HG02943 (cell line): ENCODE data around the gene STXBP4.
A peak's percentile ranks its signal among the peaks of the same experiment; 100 is the strongest.
"Not testable (repeated sequence)": the region's sequence is repeated elsewhere in the genome, so short reads cannot be mapped to it uniquely, and the experiment has no call there.

Experiments used
- ATAC-seq: cut with Tn5 transposase; IDR thresholded peaks from one replicate; pipeline ENCODE4 v1.9.1; 2021; ENCODE audit warnings: mild to moderate bottlenecking, low read depth, moderate library complexity; ENCODE audit not compliant: unreplicated experiment

The STXBP4 gene

DNA sequence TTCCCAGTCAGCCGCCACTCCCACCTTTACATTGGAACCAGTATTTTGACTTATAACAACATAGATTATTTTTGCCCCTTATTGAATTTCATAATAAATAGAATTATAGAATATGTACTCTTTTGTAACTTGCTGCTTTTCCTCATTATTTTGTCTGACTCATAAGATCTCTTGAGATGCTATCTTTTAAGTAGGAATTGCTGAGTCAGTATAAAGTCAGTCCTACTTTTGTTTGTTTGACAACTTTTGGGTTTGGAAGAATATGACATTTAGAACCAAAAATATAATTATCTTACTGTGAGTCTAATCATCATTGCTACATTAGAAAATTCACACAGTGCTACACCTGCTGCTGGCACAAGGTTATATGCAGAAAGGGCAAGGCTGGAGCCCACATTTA, 69.7 kb downstream of the STXBP4 start:
- no peak for ATAC-seq

- no peak for ATAC-seq
These were observed 72.0 kb downstream of the STXBP4 start for GRCh38 chr17:55040611-55041010.

DNA sequence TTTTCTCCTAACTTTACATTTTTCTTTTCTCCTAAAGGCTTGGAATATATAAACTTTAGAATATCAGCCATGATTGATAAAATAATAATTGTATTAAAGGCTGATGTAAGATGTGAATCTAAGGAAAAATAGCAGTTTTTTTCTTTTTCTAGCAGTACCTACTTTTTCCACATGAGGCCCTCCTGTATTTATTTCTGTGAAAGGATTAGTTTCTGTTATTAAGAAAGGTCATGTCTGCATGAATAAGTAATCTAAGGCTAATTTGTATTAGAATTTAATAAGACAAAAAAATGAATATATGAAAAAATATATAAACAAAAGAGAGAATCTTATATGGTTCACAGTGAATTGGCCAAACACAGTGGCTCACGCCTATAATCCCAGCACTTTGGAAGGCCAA, 85.3 kb downstream of the STXBP4 start:
- no peak for ATAC-seq

DNA sequence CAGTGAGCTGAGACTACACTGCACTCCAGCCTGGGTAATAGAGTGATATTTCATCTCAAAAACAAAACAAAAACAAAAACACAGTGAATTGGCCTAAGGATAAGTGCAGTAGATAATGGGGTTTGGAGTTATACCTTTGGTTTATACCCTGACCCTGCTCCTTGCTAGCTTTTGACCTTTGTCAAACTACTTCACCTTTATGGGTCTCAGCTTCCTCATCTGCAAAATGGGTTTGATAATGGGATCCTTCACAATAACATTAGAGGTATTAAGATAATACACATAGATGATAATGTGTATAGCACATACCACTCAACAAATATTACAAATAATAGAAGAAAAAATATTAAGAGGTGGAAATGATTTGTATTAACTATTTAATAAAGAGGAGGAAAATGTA, 85.9 kb downstream of the STXBP4 start:
- no peak for ATAC-seq

GRCh38 chr17:55056526-55056925, 88.0 kb downstream of the STXBP4 start:
- ATAC-seq, result no peak

DNA sequence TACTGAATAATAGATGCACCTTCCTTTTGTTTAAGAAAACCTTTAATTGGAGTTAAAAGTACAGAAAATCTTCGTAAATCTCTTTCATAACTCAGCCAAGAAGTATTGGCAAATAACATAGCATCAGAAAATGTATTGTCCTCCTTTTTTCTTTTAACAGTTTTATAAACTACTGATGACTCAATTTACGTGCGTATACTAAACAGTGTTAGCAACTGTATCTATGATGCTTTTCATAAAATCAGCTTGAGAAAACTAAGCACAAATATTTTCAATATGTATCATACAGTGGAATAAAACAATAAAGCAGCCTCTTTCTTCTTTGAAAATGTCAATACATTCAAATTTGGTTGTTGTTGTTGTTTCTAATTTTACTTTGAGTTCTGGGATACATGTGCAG, 88.6 kb downstream of the STXBP4 start:
- no peak for ATAC-seq

- no peak for ATAC-seq
These were observed 91.2 kb downstream of the STXBP4 start for GRCh38 chr17:55059724-55060123.

GRCh38 chr17:55062921-55063320, 94.4 kb downstream of the STXBP4 start:
- no peak for ATAC-seq

DNA sequence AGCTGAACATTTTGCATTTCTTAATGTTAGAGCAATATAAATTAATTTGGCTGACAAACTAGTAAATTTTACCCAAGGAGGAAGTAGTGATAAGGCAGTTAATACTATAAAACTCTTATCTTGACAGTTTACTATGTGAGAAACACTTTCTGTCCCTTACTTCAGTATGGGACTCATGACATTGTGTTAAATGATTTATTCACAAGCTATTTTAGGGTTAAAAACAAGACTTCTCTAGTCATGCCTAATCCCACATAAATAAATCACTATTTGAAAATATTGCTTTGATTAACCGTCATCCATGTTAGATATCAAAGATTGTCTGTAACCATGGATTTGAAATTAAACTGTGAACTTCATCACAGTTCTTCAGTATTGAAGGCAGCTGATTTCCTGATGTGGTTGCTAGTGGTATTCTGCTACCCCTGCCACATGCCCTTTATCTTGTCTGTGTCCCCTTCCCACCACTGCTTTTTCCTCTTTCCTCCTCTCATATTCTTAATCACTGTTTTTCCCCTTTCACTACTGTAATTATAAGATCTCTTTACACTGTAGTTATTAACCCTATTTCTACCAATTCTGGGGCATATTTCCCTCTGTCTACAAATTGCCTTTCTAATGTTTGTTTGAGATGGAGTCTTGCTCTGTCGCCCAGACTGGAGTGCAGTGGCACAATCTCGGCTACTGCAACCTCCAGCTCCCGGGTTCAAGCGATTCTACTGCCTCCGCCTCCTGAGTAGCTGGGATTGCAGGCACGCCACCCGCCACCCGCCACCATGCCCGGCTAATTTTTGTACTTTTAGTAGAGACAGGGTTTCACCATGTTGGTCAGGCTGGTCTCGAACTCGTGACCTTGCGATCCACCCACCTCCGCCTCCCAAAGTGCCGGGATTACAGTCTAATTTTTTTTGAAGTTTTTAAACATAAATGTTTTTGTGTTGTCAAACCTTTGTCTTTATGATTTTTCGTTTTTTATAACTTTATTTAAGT, 95.6 kb downstream of the STXBP4 start:
- ATAC-seq, result no peak

- ATAC-seq, result no peak
These were observed 99.3 kb downstream of the STXBP4 start for GRCh38 chr17:55067697-55068439.

DNA sequence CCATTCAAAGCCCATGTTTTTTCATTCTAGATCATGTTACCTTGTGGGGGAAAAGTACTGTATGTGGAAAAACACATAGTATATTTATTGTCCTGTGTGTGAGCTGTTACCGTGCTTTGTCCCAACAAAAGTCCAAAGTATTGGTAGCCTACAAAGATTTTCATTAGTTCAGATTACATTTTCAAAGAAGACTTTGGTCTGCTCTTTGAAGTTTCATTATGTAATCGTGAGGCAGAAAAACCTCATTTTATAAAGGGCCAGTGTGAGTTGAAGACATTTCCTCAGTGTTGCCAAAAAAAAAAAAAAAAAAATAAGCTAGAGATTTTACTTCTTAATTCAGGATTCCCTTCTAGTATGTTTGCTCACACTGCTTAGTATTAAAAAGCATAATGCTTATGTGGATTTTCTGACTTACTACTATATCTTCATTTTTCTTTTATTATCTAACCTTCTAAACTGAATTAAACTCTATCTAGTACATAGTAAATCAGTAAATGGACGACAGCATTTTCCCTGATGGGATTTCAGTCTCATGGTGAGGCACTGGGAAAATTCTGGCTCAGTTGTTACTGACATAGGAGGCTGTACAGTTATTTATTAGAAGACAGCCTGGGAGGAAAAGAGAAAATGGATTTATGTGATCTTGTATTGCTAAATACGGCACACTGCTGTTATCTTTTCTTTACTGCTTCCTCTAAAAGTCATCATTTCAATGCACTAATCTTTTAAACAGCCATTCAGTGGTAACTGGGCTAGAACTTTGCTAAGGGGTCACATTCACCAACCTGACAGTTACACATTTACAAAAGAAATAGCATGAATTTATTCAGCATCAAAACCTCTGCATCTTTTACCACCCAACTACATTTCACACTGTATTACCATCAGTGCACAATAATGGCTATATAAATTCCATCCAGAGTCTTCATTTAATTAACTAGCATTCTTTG, 100.6 kb downstream of the STXBP4 start:
- ATAC-seq, result no peak

DNA sequence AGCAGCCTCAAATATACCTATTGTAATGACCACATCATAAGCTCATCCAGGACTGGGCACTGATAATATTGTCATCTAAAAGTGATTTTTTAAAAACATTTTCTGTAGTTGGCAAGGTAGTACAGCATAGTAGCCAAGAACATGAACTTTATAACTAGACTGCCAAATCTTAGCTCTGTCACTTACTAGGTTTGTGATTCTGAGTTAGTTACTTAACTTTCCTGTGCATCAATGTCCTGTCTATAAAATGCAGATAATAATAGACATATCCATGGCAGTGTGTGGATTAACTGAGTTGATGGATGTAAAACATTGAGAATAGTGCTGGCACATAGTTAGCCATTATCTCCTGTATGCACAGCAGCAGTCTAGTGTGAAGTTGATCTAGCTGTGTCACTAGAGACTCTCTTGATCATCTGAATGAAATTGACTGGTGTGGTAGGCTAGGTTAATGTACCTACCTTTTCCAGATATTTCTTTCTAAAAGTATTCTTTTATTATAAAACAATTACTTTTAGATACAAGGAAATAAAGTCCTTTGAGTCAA, 101.5 kb downstream of the STXBP4 start:
- no peak for ATAC-seq

GRCh38 chr17:55072898-55073297, 104.3 kb downstream of the STXBP4 start:
- ATAC-seq, result no peak

- not testable (repeated sequence) for ATAC-seq
These were observed 104.9 kb downstream of the STXBP4 start for GRCh38 chr17:55073467-55073866.

- ATAC-seq, result no peak
These were observed 113.0 kb downstream of the STXBP4 start for GRCh38 chr17:55081559-55081958.

GRCh38 chr17:55086635-55087058, 118.1 kb downstream of the STXBP4 start:
- ATAC-seq, result no peak

DNA sequence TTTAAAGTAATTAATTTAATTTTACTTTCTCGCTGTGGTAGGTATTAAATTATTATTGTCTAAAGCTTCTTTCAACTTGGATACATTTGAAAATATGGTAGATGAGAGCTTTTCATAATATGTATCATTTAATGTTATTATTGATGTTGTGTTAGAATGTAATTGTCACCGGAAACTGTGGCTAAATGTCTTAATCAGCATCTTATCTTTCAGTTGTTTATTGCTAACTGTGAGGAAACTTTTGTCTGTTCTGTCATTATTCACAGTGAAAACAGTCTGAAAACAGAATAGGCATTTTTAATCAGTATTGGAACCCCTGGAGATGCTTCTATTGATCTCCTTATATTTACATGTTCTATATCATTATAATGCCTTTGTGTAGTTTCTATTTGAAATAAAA, 120.7 kb downstream of the STXBP4 start:
- no peak for ATAC-seq

GRCh38 chr17:55090079-55090492, 121.5 kb downstream of the STXBP4 start:
- peak; percentile 93 for ATAC-seq

DNA sequence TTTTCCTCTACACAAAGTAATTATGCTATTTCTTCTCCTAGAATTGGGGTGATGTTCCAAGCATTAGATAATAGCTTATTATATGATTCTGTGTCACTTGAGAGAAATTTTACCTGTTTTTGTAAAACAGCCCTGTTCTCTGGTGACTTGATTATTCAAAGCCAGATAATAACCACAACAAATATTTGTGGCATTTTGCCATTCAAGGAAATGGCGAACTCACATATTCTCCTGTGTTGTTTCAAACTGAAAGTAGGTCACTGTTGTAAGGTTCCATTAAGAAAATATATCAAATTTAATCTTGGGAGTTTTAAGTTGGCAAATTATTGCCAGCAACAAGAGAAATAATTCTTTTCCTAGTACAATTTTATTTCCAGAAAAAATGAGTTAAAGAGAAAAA, 124.8 kb downstream of the STXBP4 start:
- ATAC-seq, result no peak

DNA sequence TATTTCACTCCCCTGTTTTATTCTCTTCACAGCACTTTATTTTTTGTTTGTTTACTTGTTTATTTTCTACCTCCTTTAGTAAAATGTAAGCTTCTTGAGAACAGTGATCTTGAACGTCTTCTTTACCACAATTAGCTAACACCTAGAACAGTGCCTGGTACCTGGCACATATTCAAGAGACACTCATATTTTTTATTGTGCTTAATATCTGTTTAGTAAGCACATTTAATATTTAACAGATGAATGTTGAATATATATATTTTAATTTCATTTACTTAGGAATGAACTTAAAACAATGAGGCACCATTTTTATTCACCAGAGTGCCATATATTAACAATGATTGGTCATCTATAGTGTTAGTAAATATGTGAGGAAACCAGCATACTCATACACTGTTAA, 130.2 kb downstream of the STXBP4 start:
- no peak for ATAC-seq
